ENCODE data around the gene APOO.

Gene APOO

DNA sequence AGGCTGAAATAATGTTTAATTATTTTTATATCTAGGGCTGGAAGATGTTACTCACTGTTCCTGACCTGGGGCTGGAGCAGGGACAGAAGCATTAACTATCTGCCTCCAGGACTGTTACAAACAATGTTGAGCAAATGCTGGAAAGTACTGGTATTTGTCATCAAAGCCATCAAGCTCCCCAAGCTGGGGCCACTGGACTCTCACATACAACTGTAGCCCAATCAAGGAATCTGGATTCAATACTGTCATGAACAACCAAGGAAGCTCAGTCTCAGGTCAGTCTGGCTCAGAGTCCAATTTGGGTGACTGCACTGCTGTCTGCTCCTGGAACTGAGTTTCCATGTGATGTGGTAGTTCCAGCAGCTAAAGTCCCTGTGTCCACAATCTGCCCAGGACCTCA is 50.4 kb downstream of the APOO start:
- DNase-seq = no peak

- DNase-seq = no peak
These were observed 52.2 kb downstream of the APOO start for GRCh38 chrX:23855569-23855968.

DNA sequence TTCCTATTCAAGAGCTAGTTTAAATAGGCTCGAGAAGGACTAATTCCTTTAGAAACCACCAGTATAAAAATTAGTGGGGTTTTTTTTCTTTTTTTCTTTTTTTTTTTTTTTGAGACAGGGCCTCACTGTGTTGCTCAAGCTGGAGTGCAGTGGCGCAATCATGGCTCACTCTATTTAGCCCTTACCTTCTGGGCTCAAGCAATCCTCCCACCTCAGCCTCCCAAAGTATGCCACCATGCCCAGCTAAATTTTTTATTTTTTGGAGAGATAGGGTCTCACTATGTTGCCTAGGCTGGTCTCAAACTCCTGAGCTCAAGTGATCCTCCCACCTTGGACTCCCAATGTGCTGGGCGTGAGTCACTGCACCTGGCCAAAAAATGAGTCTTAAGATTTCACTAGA is 52.8 kb downstream of the APOO start:
- no peak for DNase-seq

DNA sequence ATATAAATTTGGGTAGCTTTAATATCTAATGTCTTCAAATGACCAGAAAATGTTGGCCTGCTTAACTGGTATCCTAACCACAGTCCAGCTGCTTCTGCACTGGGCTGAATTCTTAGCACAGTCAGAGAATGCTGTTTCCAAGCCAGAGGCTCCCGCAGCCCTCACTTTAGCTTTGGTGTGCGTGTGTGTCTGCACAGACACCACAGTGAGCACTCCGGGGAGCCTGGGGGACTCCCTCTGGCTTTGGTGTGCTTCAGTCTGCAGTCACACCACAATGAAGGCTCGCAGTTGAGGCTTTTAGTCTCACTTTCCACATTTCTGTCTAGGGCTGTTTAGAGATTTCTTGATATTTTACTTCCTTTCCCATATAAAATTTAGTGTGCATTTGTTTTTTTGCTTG is 53.6 kb downstream of the APOO start:
- DNase-seq = no peak

DNA sequence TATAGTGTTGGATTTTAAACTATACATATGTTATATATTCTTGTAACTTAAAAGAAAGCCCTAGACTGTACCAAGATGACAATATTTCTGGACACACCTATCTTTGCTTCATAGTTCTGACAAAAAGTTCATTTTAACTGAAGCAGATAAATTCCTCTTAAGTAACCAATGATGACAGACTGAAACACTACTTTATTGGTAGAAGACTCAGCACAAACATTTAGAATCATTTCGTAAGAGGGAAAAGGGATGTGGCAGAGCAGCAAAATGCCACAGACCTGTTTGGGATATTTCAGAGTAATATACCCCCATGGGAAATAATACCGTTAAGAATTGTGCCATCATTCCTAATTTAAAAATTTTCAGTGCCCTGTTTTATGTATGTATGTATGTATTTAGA is 56.2 kb downstream of the APOO start:
- no peak for DNase-seq

GRCh38 chrX:23849241-23849640 is 58.5 kb downstream of the APOO start:
- DNase-seq = no peak

DNA sequence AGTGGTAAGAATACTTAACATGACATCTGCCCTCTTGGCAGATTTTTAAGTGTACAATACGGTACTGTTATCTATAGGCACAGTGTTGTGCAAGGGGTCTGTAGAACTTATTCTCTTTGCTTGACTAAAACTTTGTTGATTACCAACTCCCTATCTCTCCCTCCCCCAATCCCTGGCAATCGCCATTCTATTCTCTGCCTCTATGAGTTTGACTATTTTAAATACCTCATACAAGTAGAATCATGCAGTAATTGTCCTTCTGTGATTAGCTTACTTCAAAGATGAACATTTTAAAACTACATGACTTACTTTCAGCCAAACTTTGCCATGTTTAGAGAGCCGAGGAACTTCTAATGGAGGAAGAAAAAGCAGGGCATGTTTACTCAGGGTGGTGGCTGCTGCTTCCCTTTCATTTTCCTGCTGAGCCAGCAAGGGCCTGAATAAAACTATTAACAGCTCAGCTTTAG is 62.4 kb downstream of the APOO start:
- no peak for DNase-seq

- no peak for DNase-seq
These were observed 63.1 kb downstream of the APOO start for GRCh38 chrX:23844502-23845138.

DNA sequence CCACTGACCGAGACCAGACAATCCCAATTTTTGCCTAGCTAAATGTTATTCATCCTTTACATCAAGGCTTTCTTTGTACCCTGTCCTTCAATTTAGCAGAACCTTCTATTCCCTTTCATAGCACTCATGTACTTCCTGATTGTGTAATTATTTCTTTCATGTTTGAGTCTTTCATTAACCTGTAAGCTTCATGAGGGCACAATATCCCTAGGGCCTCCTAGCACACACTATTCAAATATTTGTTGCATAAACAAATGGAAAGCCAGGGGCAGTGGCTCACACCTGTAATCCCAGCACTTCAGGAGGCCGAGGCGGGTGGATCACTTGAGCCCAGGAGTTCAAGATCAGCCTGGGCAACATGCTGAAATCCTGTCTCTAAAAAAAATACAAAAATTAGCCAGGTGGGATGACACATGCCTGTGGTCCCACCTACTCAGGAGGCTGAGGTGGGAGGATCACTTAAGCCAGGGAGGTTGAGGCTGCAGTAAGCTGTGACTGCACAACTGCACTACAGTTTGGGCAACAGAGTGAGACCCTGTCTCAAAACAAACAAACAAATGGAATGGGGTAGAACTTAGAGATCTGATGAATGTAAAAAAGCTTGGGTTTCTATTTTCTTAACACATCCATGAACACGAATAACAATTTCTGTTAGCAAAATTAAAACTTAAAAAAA is 65.8 kb downstream of the APOO start:
- no peak for DNase-seq

- no peak for DNase-seq
These were observed 67.1 kb downstream of the APOO start for GRCh38 chrX:23840674-23841073.

DNA sequence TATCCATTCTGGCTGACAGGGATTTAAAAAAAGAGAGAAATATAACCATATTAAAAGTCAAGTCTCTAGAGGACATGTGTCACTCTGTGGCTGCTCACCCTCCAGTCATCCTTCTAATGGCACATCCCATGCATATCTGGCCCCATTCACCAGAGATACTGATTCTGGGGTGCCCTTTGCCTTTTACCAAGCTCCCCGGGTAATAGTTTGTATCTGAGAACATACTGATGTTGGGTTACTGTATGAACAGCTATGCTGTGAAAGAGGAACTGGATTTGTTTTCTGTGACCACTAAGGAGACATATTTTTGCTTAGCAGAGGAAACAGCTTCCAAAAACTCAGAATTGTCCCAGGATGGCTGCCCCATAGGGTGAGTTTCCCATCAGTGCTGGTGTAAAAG is 68.8 kb downstream of the APOO start:
- no peak for DNase-seq

DNA sequence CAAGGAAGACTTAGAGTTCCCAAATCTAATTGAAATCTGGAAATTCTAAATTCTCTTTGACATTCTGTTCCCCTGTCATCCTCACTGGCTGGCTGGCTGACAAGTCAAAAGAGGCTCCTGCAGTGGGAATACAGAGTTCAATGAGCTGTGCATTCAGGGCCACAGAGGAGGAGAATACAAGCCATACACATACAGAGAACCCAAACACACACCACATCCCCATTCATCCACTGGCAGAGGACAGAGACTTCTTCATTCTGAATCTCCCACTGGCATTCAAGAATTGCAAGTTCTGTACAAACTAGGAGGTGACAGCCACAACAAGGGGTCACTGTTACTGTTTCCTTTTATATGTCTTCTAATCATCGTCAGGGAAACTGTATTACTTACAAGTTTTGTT is 75.0 kb downstream of the APOO start:
- no peak for DNase-seq

DNA sequence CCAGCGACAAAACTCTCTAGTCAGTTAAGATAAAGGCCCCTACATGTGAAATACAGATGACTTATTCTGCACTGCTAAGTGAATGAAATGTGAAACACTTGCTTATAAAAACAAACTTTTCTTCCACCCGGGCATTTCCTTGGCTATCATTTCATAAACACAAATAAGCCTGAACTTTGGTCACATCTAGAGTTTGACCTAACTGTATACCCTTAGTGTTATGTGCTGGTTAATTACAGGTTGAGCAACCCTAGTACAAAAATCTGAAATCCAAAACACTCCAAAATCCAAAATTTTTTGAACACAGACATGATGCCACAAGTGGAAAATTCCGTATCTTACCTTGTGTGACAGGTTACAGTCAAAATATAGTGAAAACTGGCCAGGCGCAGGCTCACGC is 78.9 kb downstream of the APOO start:
- no peak for DNase-seq

DNA sequence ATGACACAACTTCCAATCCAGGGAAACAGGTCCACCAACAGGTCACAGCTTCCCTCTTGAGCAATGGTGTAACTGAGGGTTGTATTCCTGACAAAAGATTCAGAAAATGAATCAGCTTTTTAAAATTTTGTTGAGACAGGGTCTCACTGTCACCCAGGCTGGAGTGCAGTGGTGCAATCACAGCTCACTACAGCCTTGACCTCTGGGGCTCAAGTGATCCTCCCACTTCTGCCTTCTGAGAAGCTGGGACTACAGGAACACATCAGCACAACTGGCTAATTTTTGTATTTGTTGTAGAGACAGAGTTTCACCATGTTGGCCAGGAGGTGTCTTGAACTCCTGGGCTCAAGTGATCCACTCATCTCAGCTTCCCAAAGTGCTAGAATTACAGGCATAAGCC is 81.1 kb downstream of the APOO start:
- DNase-seq = no peak

- no peak for DNase-seq
These were observed 81.5 kb downstream of the APOO start for GRCh38 chrX:23826216-23826615.

DNA sequence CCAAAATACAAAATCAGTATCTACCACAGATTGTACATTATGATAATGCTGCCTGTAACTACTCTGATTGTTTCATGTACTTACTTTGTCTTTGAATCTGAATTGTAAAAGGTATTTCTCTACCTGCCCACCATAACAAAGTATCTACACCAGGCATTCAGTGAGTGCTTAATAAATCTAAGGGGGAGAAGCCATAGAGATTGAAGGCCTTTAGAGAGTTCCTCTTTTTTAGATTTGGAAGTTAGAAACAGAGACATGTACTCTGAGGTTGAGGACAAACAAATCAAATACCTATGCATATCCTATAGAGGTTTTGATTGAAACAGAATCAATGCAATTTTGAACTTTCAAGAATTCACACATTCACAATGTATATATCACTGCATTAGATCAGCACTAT is 82.1 kb downstream of the APOO start:
- DNase-seq = no peak

GRCh38 chrX:23822841-23823240 is 84.9 kb downstream of the APOO start:
- DNase-seq = no peak

DNA sequence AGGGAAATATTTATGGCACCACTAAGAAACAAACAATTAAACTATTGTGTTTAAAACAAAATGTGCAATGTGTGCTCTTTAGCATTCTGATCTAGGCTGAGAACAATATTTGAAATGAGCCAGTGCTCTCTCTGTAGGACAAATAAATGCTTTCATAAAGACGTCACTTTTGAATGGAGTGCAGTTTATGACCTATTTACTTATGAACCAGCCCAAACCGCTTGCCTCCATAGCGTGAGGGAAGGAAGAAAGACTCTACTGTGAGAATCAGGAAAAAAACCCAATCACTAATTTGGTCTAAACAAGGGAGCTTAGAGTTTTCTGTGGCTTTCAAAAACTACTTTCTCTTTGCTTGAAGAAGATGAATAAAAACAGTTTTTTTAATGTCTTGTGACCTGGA is 85.3 kb downstream of the APOO start:
- DNase-seq = no peak

DNA sequence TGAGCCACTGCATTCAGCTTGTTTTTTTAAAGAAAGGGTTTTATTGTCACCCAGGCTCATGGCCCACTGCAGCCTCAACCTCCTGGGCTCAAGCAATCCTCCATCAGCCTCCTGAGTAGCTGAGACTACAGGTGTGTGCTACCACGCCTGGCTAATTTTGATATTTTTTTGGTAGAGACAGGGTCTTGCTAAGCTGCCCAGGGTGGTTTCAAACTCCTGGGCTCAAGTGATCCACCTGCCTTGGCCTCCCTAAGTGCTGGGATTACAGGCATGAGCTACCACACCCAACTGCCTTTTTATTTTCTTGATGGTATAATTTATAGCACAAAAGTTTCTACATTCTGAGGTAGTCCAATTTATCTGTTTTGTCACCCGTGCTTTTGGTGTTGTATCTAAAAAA is 85.9 kb downstream of the APOO start:
- DNase-seq = no peak

- DNase-seq = no peak
These were observed 87.4 kb downstream of the APOO start for GRCh38 chrX:23820235-23820782.

DNA sequence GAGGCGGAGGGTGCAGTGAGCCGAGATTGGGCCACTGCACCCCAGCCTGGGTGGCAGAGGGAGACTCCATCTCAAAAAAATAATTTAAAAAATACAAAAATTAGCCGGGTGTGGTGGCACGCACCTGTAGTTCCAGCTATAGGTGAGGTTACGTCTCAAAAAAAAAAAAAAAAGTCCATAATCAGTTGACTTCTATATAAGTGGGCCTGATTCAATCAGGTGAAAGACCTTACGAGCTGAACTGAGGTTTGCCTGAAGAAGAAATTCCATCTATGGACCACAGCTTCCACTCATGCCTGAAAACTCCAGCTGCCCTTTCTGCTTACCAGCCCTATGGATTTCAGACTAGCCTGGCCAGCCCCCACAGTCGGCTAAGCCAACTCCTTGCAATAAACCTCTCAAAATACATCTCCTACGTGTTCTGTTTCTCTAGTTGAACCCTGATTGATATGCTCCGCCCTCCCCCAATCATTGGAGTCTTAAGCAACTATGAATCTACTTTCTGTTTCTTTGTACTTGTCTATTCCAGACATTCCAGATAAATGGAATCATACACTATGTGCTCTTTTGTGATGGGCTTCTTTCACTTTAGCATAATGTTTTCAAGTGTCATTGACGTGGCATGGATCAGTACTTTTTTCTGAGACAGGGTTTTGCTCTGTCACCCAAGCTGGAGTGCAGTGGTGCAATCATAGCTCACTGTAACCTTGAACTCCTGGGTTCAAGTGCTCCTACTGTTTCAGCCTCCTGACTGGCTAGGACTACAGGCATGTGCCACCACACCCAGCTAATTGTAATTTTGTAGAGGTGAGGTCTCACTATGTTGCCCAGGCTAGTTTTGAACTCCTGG is 88.1 kb downstream of the APOO start:
- peak; percentile 26 for DNase-seq

DNA sequence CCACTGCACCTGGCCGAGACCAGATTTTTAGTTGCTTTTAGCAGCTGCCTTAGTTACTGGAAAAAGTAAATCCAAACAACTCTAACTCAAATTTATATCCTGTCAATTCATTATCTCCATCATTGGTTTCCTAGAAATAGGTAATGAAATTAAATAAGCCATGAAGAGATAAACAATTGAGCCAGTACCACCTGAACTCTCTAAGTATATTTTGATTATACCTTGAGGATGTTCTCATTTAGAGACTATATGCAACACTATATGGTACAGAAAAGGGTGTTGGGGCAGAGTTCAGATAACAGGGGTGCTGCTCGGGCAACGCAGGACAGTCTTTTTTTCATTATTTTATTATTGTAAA is 89.8 kb downstream of the APOO start:
- DNase-seq = no peak

- no peak for DNase-seq
These were observed 91.6 kb downstream of the APOO start for GRCh38 chrX:23816179-23816578.

DNA sequence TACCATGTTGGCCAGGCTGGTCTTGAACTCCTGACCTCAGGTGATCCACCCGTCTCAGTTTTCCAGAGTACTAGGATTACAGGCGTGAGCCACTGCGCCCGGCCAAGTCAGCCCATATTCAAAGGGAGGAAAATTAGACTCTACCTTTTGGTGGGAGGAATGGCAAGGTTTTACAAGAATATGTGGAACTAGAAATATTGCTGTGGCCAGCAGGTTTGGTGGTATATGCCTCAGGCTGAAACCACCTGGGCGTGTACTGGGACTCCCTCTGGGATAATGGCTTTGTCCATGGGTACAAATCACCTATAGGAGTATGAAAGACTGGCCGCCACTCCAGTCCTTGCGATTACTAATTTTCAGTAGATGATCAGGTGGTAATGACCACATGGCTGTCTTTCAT is 92.4 kb downstream of the APOO start:
- DNase-seq = no peak

All from HCEC 1CT (cell line).